Activated B cell treated with CpG ODN at 0.5 μM for 24 hours (primary cell): Measurements from ENCODE around the gene NRP2. TPM values are rescaled to one million over a fixed set of nuclear protein-coding genes. Genes with fewer than 3 reads are reported as not detected.

ENCODE experiments used
- ATAC-seq: fragments of 200-7000 bp; cut with Tn5 transposase; one replicate; pipeline ENCODE4 v1.10.0; 2021; ENCODE audit warnings: low read depth, mild to moderate bottlenecking, moderate library complexity
- CTCF ChIA-PET: fragments of 350-600 bp; sonication (Branson Sonifier 250); formaldehyde crosslinking; loops from one replicate; lab custom pipeline; 2021; ENCODE audit warnings: antibody characterized with exemption; lab: Charles Lee
- POLR2A ChIA-PET: fragments of 350-600 bp; sonication (Branson Sonifier 250); formaldehyde crosslinking; loops from one replicate; lab custom pipeline; 2021; ENCODE audit warnings: antibody characterized with exemption; lab: Charles Lee
- DNase-seq: peaks from one replicate; pipeline ENCODE4 v3.0.0; 2022
- H3K27ac Mint-ChIP-seq: one replicate; pipeline ENCODE4 v1.8.0; 2020; ENCODE audit warnings: mixed read lengths
- H3K27me3 Mint-ChIP-seq: one replicate; pipeline ENCODE4 v1.8.0; 2021; ENCODE audit warnings: mixed read lengths
- H3K36me3 Mint-ChIP-seq: one replicate; pipeline ENCODE4 v1.8.0; 2021; ENCODE audit warnings: low read depth, mixed read lengths
- H3K4me1 Mint-ChIP-seq: one replicate; pipeline ENCODE4 v1.8.0; 2021; ENCODE audit warnings: mixed read lengths
- H3K4me3 Mint-ChIP-seq: one replicate; pipeline ENCODE4 v1.8.0; 2020; ENCODE audit warnings: mild to moderate bottlenecking, mixed read lengths
- H3K9me3 Mint-ChIP-seq: one replicate; pipeline ENCODE4 v1.8.0; 2020; ENCODE audit warnings: mixed read lengths
- CTCF ChIP-seq: fragments of 200-600 bp; IDR thresholded peaks from one replicate; pipeline ENCODE4 v1.8.0; 2022; ENCODE audit warnings: antibody characterized with exemption, mild to moderate bottlenecking
- intact Hi-C: fragments of 100-400 bp; cut with micrococcal nuclease; formaldehyde crosslinking; loops from one replicate; pipeline ENCODE4 v1.15.1; 2024
- total RNA-seq: library from RNA; stranded (reverse); gene quantifications from 2 replicates; pipeline ENCODE4 v1.2.3, GENCODE V29; 2022

Gene NRP2
- total RNA-seq, 1 donor from 2014 or later = 10.2 TPM

- Mint-ChIP-seq H3K9me3 (no peaks in the 10 kb centered on the region), H3K4me1 (peaks cover 17% of the 10 kb centered on the region), H3K4me3 (no peak overlapping the region), H3K27me3 (peaks cover 19% of the 10 kb centered on the region), H3K36me3 (no peaks in the 10 kb centered on the region), H3K27ac (no peak overlapping the region)
- intact Hi-C loops = no loop called here
- no peak for ATAC-seq
- POLR2A ChIA-PET = no interaction called here
- CTCF ChIA-PET = no interaction called here
- no peak for TF ChIP-seq CTCF
- no peak for DNase-seq
Observed at GRCh38 chr2:205655779-205656456, 26.4 kb upstream of the NRP2 start.

- H3K27ac Mint-ChIP-seq = no peak overlapping the region
- intact Hi-C loops = no loop called here
- H3K4me1 Mint-ChIP-seq = peaks cover 22% of the 10 kb centered on the region
- H3K9me3 Mint-ChIP-seq = no peaks in the 10 kb centered on the region
- ChIA-PET CTCF (no interaction called here), POLR2A (no interaction called here)
- H3K27me3 Mint-ChIP-seq = peaks cover 17% of the 10 kb centered on the region
- no peak for DNase-seq
- no peak for ATAC-seq
- no peak overlapping the region for H3K4me3 Mint-ChIP-seq
- H3K36me3 Mint-ChIP-seq = no peaks in the 10 kb centered on the region
- no peak for TF ChIP-seq CTCF
Observed at GRCh38 chr2:205656461-205656860, 25.8 kb upstream of the NRP2 start.

GRCh38 chr2:205656941-205657340, 25.4 kb upstream of the NRP2 start:
- ChIA-PET POLR2A (no interaction called here), CTCF (no interaction called here)
- no peak for ATAC-seq
- TF ChIP-seq CTCF = no peak
- Mint-ChIP-seq H3K9me3 (no peaks in the 10 kb centered on the region), H3K36me3 (no peaks in the 10 kb centered on the region), H3K4me3 (no peak overlapping the region), H3K4me1 (peaks cover 27% of the 10 kb centered on the region), H3K27me3 (peaks cover 12% of the 10 kb centered on the region), H3K27ac (no peak overlapping the region)
- no peak for DNase-seq
- intact Hi-C loops = no loop called here

GRCh38 chr2:205657579-205657978, 24.7 kb upstream of the NRP2 start:
- no peak for TF ChIP-seq CTCF
- CTCF ChIA-PET = no interaction called here
- POLR2A ChIA-PET = no interaction called here
- DNase-seq = no peak
- no peaks in the 10 kb centered on the region for H3K36me3 Mint-ChIP-seq
- H3K27ac Mint-ChIP-seq = no peak overlapping the region
- no peak overlapping the region for H3K4me3 Mint-ChIP-seq
- peaks cover 10% of the 10 kb centered on the region for H3K27me3 Mint-ChIP-seq
- intact Hi-C loops = no loop called here
- H3K4me1 Mint-ChIP-seq = peaks cover 33% of the 10 kb centered on the region
- ATAC-seq = no peak
- no peaks in the 10 kb centered on the region for H3K9me3 Mint-ChIP-seq

GRCh38 chr2:205658068-205658467, 24.2 kb upstream of the NRP2 start:
- Mint-ChIP-seq H3K27me3 (peaks cover 10% of the 10 kb centered on the region), H3K4me1 (peaks cover 37% of the 10 kb centered on the region), H3K36me3 (no peaks in the 10 kb centered on the region), H3K4me3 (no peak overlapping the region), H3K9me3 (no peaks in the 10 kb centered on the region), H3K27ac (no peak overlapping the region)
- ChIA-PET POLR2A (no interaction called here), CTCF (interaction anchor here (2.4 kb wide), 1 partner anchor 18 kb away, joined by 8 read pairs; no protein-coding TSS in a partner anchor)
- DNase-seq (no peak), ATAC-seq (no peak)
- intact Hi-C loops = no loop called here
- no peak for TF ChIP-seq CTCF
